Coronary artery (tissue), 2 donors: ENCODE measurements around the gene CCL4L2.
"Not testable (repeated sequence)": the region's sequence is repeated elsewhere in the genome, so short reads cannot be mapped to it uniquely, and the experiment has no call there.

Experiments used
- DNase-seq: peaks from one replicate; pipeline ENCODE4 v3.0.0-alpha.2; 2017; ENCODE audit warnings: low spot score
- H3K27ac ChIP-seq, 2 donors: fragments of 200-600 bp; sonication (generic); one replicate each; pipeline ENCODE4 v1.5.1; 2016 to 2019
- H3K4me3 ChIP-seq: fragments of 200-600 bp; sonication (generic); 2 replicates; pipeline ENCODE4 v1.5.1; 2016; ENCODE audit warnings: mild to moderate bottlenecking, moderate library complexity
- TF ChIP-seq, protein P1 (sequence below): fragments of 200-600 bp; sonication (generic); IDR thresholded peaks from one replicate; pipeline ENCODE4 v1.5.1; 2019; ENCODE audit warnings: antibody characterized with exemption

The CCL4L2 gene

DNA sequence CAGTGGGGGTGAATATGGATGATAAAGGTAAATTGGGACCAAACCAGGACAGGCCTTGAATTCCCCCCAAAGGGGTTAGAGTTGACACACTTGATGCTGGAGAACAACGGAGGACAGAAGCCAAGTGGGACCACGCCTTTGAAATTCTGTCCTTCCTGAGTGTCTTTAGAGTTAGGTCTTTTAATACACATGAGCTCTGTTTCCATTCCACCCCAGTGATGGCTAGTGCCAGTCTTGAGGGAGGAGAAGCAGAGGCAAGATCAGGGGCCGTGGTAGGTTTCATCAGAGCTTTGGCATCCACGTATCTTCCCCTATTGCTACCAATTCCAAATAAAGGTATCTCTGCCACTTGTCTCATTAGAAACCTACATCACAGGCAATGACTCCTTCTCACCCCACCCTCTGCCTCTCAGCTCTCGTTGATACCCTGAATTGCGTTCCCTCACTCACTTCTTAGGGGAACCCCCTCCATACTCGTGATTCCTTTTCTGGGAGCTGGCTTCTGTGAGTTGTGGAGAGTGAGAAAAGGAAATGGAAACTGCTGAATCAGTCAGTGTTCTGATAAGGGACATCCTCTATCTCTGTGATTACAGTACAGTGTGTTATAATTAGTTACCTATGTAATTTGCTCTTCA is 11.9 kb upstream of the CCL4L2 start:
- Histone ChIP-seq H3K27ac (no peak overlapping the region), H3K4me3 (no peak overlapping the region)
- TF ChIP-seq, protein P1, sequence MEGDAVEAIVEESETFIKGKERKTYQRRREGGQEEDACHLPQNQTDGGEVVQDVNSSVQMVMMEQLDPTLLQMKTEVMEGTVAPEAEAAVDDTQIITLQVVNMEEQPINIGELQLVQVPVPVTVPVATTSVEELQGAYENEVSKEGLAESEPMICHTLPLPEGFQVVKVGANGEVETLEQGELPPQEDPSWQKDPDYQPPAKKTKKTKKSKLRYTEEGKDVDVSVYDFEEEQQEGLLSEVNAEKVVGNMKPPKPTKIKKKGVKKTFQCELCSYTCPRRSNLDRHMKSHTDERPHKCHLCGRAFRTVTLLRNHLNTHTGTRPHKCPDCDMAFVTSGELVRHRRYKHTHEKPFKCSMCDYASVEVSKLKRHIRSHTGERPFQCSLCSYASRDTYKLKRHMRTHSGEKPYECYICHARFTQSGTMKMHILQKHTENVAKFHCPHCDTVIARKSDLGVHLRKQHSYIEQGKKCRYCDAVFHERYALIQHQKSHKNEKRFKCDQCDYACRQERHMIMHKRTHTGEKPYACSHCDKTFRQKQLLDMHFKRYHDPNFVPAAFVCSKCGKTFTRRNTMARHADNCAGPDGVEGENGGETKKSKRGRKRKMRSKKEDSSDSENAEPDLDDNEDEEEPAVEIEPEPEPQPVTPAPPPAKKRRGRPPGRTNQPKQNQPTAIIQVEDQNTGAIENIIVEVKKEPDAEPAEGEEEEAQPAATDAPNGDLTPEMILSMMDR = no peak
- DNase-seq = no peak

DNA sequence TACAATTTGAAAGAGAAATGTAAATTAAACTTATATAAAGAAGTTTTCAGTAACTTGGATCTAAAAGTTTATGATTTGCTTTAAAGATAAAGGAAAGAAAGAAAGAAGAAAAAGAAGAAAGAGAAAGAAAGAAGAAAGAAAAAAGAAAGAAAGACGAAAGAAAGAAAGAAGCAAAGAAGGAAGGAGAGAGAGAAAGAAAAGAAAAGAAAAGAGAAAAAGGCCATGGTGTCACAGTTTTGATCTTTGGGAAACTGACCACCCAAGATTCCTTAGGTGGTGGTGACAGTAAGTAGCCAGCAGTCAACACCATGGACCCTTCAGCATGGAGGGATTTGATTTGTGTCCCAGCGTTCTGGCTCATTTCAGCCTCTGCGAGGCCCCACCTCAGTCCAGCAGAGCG is 9.8 kb upstream of the CCL4L2 start:
- not testable (repeated sequence) for H3K4me3 ChIP-seq, H3K27ac ChIP-seq, DNase-seq

DNA sequence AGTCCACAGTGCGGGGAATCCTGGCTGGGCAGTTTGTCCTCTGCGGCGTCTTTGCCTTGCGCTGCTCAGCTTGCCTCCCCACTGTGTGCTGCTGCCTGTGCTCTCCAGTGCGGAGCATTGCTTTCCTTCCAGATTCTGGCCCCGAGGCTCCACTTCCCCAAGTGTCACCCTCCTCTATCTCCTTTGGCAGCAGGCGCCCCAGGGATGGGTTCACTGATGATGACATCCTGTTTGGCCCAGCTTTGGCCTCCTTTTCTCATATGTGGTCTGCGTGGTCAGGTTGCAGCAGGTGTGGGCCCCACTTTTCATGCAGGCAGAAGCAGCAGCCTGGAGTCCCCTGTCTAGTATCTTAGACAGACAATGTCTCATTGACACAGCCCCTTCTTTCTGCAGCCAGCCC is 9.4 kb upstream of the CCL4L2 start:
- DNase-seq, H3K27ac ChIP-seq, H3K4me3 ChIP-seq: not testable (repeated sequence)

DNA sequence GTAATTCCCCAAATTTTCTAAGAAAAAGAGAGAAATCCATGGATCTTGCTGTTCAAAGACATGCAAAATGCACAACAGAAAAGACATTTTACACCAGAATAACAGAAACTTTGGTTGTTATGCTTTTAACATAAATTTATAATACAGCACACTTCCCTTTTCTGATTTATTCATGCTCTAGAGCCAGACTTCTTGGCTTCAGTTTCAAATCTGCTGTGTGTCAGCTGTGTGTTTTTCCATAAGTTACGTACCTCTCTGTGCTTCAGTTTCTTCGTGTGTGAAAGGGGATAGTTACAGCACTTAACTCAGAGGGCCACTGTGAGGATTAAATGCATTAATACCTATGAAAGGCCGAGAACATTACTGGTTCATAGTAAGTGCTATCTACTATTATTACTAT is 7.5 kb upstream of the CCL4L2 start:
- no peak overlapping the region for H3K27ac ChIP-seq
- H3K4me3 ChIP-seq = no peak overlapping the region
- TF ChIP-seq, protein P1 = no peak
- no peak for DNase-seq

DNA sequence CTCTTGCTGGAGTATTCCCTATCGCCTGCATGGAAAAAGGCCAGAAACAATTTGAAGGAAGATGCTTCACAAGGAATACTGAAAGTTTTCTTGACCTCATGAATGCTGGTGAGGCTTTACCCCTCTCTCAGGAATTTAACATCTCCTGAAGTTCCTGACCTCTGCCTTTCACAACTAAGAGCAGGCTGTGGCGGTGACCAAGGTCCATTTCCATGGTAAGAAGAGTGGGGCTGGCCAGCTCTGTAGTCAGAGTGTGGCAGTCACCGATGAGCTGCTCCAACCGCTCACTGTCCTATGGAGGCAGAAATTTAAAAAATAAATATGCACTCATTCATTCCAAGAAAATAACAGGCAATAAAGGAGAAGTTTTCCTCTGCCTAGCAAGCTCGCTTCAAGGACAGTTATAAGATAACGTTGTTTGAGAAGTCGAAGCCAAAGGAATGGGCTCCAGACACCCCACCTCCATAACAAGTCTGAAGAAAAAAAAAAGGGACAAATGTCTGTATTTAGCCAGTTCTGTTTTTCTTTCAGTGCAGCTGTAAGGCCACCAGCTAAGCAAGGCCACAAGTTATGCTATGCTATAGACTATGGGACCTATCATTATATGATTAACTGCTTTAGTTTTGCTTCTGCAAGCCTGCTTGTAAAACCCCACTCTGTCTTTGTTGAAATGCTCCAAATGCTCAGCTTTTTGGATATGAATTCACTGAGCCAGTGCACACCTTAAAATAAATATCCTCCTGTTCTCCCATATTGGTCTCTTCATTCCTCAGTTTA is 6.0 kb upstream of the CCL4L2 start:
- Histone ChIP-seq H3K27ac (no peak overlapping the region), H3K4me3 (no peak overlapping the region)
- TF ChIP-seq, protein P1 = no peak
- no peak for DNase-seq

GRCh38 chr17:36205637-36206485 is 5.0 kb upstream of the CCL4L2 start:
- H3K27ac ChIP-seq = no peak overlapping the region
- no peak overlapping the region for H3K4me3 ChIP-seq
- TF ChIP-seq, protein P1 = no peak
- no peak for DNase-seq

DNA sequence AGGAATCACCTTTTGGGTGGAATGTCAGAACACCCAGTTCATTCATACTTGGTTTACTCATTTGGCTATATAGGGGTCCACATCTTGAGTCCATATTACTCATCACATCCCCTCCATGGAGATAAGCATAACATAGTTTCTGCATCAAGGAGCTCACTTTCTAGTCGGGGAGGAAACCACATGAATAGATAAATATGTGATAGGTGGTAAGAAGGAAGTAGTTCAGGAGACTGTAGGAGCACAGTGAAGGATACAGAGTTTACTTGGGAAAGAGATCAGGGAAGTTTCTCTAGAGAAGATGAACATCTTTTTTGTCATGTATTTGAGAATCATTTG is 4.4 kb upstream of the CCL4L2 start:
- not testable (repeated sequence) for H3K27ac ChIP-seq, DNase-seq, H3K4me3 ChIP-seq

DNA sequence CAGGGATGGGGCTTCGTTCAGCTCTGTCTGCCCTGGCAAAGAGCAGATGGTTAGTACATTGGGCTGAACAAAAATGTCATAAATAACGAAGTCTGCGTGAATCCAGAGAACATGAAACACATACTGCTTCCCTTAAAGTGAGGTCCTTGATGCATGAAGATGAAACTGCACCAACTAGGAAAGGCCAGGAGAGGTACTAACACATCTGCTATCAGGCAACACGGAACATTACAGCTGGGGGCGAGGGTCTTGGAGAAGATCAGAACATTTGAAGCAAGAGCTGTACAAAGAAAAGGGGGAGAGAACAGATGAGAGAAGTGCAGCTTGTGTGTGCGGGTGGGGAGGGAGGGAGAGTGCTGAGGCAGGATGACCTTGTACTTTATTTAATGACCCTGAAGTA is 3.5 kb upstream of the CCL4L2 start:
- H3K4me3 ChIP-seq, DNase-seq, H3K27ac ChIP-seq: not testable (repeated sequence)

DNA sequence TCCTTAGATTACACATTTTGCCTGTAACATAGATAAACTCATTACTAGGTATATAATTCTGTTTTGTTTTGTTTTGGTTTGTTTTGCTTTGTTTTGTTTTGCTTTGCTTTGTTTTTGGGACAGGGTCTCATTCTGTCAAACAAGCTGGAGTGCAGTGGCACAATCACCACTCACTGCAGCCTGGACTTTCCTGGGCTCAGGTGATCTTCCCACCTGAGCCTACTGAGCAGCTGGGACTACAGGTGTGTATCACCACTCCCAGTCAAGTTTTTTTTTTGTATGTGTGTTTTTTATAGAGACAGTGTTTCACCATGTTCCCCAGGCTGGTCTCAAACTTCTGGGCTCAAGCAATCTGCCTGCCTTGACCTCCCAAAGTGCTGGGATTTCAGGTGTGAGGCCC is 1.3 kb upstream of the CCL4L2 start:
- Histone ChIP-seq H3K27ac (no peak overlapping the region), H3K4me3 (no peak overlapping the region)
- TF ChIP-seq, protein P1 = no peak
- DNase-seq = no peak

GRCh38 chr17:36211484-36212271 is 815 bp downstream of the CCL4L2 start:
- not testable (repeated sequence) for H3K27ac ChIP-seq, DNase-seq

More at GRCh38 chr17:36211484-36212271, 815 bp downstream of the CCL4L2 start:
- not testable (repeated sequence) for H3K4me3 ChIP-seq
